BJ (cell line): ENCODE data around the gene MFAP2. TPM values are rescaled to one million over a fixed set of nuclear protein-coding genes. Genes with fewer than 3 reads are reported as not detected.

ENCODE experiments used
- CTCF ChIA-PET: fragments of 350-600 bp; formaldehyde crosslinking; extraction: SDS; loops from one replicate; lab custom pipeline; 2021; ENCODE audit warnings: antibody characterized with exemption, inconsistent platforms; lab: Yijun Ruan, JAX
- POLR2A ChIA-PET: fragments of 300-600 bp; sonication (Branson Sonifier 250); formaldehyde crosslinking; extraction: SDS; loops from one replicate; lab custom pipeline; 2021; ENCODE audit warnings: antibody characterized with exemption; lab: Charles Lee
- DNase-seq: peaks from one replicate; pipeline ENCODE4 v3.0.0-alpha.2; 2011; ENCODE audit warnings: low read depth
- H3K27me3 ChIP-seq: 2 replicates; pipeline ENCODE4 v1.6.0; 2011; ENCODE audit warnings: low read length; ENCODE audit not compliant: control insufficient read depth, insufficient read depth
- H3K36me3 ChIP-seq: 2 replicates; pipeline ENCODE4 v1.5.1; 2011; ENCODE audit warnings: low read length; ENCODE audit not compliant: control insufficient read depth, insufficient read depth
- H3K4me3 ChIP-seq: 2 replicates; pipeline ENCODE4 v1.5.1; 2011; ENCODE audit warnings: low read depth, mild to moderate bottlenecking, control low read depth, low read length
- CTCF ChIP-seq: IDR thresholded peaks from 2 replicates; pipeline ENCODE4 v1.5.1; 2011; ENCODE audit warnings: low read depth, mild to moderate bottlenecking, control low read depth, inconsistent platforms, low read length, moderate library complexity; ENCODE audit not compliant: insufficient read depth
- polyA plus RNA-seq: library from polyadenylated mRNA; depleted of rRNA; stranded (reverse); fragments of >200 nt; gene quantifications from 2 replicates; pipeline ENCODE4 v1.2.3, GENCODE V29; 2011

The MFAP2 gene
- polyA plus RNA-seq, 1 experiment = 115 TPM

DNA sequence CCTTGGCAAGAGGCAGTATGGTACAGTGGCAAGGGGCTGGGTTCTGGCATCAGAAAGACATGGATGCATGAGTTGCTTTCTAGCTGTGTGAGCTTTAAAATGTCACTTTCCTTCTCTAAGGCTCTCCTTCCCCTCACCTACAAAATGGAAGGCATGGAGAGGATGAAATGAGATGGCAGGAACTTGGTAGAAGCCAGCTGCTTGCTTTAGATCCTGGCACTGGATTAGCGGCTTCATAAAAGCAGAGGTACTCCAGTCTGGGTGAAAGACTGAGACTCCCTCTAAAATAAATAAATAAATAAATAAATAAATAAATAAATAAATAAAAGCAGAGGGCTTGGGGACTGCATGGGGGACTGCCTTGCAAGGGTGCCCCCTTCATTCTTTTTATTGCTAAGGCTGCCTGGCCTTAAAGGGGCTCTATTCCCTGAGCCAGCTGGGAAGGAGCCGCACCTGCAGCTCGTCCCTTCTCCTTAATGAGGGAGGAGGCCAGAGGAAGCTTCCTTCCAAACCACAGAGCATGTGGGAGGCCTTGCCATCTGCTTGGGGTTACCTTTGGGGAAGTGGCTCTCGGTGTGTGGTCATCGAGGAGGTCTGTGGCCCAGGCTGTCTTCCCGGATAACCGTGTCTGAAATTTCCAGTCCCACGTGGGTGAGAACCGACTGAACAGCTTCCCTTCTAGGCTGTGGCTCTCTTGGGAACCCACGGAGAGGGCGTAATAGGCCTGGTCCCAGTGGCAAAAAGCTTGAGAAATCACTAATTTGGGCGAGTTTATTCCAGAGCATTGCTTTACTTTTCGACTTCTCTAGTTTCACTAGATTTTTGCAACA lies 33.3 kb upstream of the MFAP2 start:
- Histone ChIP-seq H3K27me3 (no peaks in the 10 kb centered on the region), H3K4me3 (no peak overlapping the region), H3K36me3 (peaks cover 3% of the 10 kb centered on the region)
- DNase-seq = no peak
- ChIA-PET CTCF (interaction anchor here (0.7 to 1.9 kb wide), 4 partner anchors 8 to 62 kb away, joined by 3 to 6 read pairs (median 4); no protein-coding TSS in a partner anchor), POLR2A (no interaction called here)
- no peak for TF ChIP-seq CTCF

DNA sequence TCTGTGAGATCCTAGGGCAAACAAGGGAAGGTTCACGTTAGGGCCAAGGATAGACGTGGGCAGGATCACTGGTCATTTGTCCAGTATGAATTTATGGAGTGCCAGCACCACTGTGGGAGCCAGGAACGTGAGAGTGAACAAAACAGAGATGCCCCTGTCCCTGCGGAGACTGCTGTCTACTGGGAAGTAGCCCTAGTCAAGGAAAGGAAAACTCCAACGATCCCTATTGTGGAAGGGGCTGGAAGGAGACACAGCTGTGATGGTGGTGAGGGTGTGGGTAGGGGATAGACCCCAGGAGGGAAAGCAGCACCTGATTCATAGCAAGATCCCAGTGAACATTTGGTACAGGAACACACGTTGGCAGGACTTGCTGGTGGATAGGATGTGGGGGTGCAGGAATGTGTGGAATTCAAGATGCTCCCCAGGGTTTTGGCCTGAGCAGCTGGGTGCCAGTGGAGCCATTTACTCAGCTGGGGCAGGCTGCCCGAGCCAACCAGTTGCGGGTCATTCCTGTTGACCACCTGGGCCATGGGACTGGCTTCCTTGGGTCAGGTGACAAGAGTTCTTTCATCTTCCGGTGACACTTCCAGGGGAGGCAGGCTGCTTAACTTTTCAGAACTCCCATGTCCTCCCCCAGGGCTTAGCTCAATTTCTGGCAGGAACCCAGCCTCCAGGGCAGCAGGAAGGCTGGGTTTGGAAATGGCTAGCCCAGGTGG lies 32.5 kb upstream of the MFAP2 start:
- H3K4me3 ChIP-seq = no peak overlapping the region
- H3K27me3 ChIP-seq = no peaks in the 10 kb centered on the region
- no peak for DNase-seq
- no peak for TF ChIP-seq CTCF
- POLR2A ChIA-PET = no interaction called here
- CTCF ChIA-PET = interaction anchor here (0.7 to 1.8 kb wide), 3 partner anchors 7 to 52 kb away, joined by 3 to 4 read pairs (median 3); no protein-coding TSS in a partner anchor
- H3K36me3 ChIP-seq = no peaks in the 10 kb centered on the region; the same call in 1 of the 2 replicates

DNA sequence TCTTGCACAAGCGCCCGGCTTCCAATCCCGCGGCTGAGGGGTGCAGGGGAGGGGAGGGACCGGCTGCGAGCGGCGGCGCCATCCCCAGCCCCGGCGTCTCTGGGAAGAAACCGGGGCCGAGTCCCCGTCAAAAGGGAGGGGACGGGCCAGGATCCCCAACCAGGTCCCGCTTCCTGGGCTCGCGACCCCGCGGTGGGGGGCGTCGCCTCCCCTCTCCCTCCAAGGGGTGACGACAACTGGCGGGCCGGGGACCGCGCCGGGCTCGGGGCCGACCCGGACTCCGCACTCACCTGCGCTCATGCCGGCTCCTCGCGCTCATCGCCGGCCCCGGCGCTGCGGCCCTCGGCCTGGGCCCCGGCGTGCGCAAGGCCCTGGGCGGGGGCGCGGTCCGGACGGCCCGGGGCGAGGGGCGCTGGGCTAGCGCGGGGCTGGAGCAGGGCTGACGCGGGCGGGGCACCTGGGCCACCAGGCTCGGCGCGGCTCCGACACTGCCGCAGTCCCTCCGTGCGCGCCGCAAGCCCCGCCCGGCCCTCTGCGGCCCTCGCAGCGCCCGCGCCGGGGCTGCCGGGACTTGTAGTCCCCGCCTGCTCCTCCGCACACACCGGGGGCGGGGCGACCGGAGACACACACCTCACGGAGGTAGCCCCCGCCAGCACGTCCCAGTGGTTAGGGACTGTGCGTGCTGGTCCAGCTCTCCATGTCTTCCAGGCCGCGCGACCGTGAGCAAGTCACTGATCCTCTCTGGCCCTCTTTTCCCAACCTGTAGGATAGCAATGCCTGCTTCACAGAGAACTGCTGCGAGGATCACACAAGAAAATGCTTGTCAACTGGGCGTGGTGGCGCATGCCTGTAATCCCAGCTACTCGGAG lies 31.3 kb upstream of the MFAP2 start, which contains the start of gene ATP13A2:
ATP13A2 (minus strand) TSS at position 490 of the 869 bp plus-strand sequence; CDS start at position 300, 190 bp downstream.
- H3K27me3 ChIP-seq = no peaks in the 10 kb centered on the region
- ChIA-PET POLR2A (no interaction called here), CTCF (interaction anchor here (1.8 kb wide), 1 partner anchor 51 kb away, joined by 4 read pairs; no protein-coding TSS in a partner anchor)
- no peak for DNase-seq
- TF ChIP-seq CTCF = no peak
- H3K36me3 ChIP-seq = no peaks in the 10 kb centered on the region
- H3K4me3 ChIP-seq = peak within 1 kb of the TSS; percentile 70

DNA sequence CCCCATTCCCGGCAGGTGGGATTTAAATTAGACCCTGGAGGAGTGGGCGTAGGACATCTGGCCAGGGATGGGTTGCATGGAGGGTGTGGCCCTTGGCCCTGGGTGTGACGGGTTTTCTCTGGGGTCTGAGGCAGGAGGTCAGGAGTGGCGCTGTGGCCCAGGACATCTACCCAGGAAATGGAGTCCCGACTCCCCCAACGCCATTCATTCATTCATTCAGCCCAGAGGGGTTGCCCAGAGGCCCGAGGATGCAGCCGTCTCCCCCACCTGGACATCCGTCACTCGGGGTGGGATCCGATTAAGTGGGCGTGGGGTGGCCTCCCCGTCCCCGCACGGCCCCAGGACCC lies 30.6 kb upstream of the MFAP2 start:
- Histone ChIP-seq H3K27me3 (no peaks in the 10 kb centered on the region), H3K4me3 (peak overlapping the region; percentile 70), H3K36me3 (no peaks in the 10 kb centered on the region)
- CTCF ChIA-PET = interaction anchor here (0.8 to 1.9 kb wide), 4 partner anchors 24 to 59 kb away, joined by 3 to 10 read pairs (median 6); no protein-coding TSS in a partner anchor
- TF ChIP-seq CTCF = no peak
- DNase-seq = no peak
- POLR2A ChIA-PET = interaction anchor here (1.0 kb wide), 1 partner anchor 59 kb away, joined by 3 read pairs; no protein-coding TSS in a partner anchor
